ENCODE data around the gene ZNF595.
"Not testable (repeated sequence)": the region's sequence is repeated elsewhere in the genome, so short reads cannot be mapped to it uniquely, and the experiment has no call there.

The ZNF595 gene

DNA sequence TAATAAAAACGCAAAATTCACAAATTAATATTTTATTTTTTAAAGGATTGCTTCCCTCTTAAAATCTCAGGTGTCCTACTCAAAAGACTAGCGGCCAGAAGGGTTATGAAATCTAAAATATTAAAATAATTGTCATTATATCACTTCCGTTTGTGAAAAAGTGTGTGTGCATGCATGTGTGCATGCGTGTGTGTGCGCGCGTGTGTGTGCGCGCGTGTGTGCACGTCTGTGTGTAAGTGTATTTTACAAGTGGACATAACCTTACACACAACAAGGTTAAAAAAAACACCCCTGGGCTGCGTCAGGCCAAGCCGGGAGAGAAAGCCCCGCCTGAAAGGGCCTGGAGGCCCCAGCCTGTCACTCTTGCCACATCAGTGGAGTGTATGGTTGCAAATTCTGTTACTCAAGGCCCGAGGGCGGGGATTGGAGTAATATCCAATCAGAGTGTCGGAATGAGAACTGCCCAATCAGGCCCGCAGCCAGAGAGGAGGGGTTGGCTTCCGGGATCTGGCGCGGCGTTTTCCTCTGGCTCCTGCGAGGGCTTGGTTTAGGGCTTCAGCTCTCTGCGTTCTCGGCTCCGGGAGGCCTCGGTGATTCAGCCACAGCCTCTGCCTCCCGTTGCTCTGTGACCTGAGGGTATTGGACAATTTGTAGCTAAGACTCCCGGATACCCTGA, at the start of gene ZNF595:
Gene ZNF595, plus strand, starts transcription at position 518 of the 676 bp plus-strand sequence. CDS start 168 bp downstream, outside the sequence.
- not testable (repeated sequence) for DNase-seq (ENCODE audit: low read depth in 2 of 2)

GRCh38 chr4:9937-10870, 42.9 kb upstream of the ZNF595 start:
- not testable (repeated sequence) for DNase-seq (ENCODE audit: low read depth in 2 of 2)

DNA sequence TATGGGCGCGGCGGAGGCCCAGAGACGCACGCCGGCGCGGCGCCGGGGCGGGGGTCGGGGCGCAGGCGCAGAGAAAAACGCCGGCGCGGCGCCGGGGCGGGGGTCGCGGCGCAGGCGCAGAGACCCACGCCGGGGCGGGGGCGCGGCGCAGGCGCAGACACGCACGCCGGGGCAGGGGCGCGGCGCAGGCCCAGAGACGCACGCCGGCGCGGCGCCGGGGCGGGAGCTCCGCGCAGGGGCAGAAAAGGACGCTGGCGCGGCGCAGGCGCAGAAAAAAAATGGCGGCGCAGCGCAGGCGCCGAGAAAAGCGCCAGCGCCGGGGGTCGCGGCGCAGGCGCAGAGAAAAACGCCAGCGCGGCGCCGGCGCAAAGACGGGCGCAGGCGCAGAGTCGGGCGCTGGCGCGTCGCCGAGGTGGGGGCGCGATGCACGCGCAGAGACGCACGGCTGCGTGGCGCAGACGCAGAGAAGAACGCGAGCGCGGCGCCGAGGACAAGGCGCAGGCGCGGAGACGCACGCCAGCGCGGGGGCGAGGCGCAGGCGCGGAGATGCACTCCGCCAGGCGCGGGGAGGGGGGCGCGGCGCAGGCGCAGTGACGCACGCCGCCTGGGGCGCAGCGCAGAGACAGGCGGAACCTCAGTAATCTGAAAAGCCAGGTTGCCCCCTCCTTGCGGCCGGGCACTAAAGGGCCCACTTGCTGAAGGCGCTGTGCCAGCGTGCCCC, 41.9 kb upstream of the ZNF595 start:
- DNase-seq (ENCODE audit: low read depth in 2 of 2), result not testable (repeated sequence)

DNA sequence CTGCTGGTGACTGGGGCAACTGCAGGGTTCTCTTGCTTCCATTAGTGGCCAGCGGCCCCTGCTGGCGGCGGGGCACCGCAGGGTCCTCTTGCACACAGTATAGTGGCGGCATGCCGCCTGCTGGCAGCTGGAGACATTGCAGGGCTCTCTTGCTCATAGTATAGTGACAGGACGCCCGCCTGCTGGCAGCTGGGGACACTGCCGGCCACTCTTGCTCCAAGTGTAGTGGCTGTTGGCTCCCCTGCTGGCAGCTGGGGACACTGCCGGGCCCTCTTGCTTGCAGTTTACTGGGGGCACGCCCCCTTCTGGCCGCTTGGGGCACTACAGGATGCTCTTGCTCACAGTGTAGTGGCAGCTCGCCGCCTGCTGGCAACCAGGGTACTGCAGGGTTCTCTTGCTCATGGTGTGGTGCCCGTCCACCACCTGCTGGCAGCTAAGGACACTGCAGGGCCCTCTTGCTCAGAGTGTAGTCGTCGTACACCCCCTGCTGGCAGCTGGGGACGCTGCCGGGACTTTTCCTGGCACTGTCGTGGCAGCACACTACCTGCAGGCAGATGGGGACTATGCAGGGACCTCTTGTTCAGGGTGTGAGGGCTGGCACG, 41.2 kb upstream of the ZNF595 start:
- not testable (repeated sequence) for DNase-seq (ENCODE audit: low read depth in 2 of 2)

DNA sequence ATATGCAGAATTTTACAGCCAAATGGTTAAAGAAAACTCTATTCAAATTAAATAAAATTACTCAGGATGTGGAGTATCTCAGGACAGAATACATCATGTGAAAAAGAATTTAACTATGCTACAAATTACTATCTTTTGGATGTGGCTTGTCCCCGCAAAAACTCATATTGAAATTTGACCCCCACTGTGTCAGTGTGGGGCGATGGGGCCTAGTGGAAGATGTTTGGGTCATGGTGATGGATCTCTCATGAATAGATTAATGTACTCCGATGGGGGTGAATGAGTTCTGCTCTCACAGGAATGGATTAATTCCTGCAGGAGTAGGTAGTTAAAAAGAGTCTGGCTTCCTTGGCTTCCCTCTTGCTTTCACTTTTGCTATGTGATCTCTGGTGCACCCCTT, 35.0 kb upstream of the ZNF595 start:
- DNase-seq (ENCODE audit: low read depth in 2 of 2), result not testable (repeated sequence)

DNA sequence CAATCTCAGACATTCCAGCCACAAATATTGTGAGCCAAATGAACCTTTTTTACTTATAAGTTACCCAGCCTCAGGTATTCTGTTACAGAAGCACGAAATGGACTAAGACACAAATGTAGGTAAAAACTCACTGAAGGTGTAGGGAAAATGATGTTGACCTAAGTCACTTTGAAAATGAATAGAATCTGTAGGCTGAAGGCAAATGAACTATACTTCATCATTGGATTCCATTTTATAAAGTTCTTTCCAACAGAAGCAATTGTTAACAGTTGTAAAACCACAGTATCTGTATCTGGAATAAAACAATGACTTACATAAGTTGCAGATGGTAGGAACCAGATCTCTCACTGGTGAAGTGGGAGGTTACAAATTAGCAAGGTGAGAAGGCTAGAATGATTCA, 34.5 kb upstream of the ZNF595 start:
- DNase-seq (ENCODE audit: low read depth in 2 of 2), result not testable (repeated sequence)

DNA sequence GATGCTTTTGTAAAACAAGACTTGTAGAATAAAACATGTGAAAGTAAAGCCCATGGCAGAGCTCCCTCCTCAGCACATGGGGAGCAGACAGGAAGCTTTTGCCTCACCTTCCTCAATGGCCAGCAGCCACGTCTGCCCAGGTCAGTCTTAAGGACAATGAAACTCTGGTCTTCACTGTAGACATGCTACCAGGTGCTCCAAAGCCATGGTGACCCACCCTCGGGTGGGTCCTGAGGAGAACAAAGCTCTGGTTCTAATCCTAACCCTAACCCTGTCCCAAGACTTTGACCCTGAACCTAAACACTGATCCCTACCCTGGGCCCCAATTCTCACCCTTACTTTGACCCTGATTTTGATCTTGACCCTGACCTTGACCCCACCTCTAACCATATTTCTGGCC, 30.2 kb upstream of the ZNF595 start:
- not testable (repeated sequence) for DNase-seq (ENCODE audit: low read depth in 2 of 2)

GRCh38 chr4:24359-24758, 28.8 kb upstream of the ZNF595 start:
- DNase-seq (ENCODE audit: low read depth in 2 of 2), result not testable (repeated sequence)

GRCh38 chr4:27501-27900, 25.6 kb upstream of the ZNF595 start:
- DNase-seq (ENCODE audit: low read depth in 2 of 2), result not testable (repeated sequence)

DNA sequence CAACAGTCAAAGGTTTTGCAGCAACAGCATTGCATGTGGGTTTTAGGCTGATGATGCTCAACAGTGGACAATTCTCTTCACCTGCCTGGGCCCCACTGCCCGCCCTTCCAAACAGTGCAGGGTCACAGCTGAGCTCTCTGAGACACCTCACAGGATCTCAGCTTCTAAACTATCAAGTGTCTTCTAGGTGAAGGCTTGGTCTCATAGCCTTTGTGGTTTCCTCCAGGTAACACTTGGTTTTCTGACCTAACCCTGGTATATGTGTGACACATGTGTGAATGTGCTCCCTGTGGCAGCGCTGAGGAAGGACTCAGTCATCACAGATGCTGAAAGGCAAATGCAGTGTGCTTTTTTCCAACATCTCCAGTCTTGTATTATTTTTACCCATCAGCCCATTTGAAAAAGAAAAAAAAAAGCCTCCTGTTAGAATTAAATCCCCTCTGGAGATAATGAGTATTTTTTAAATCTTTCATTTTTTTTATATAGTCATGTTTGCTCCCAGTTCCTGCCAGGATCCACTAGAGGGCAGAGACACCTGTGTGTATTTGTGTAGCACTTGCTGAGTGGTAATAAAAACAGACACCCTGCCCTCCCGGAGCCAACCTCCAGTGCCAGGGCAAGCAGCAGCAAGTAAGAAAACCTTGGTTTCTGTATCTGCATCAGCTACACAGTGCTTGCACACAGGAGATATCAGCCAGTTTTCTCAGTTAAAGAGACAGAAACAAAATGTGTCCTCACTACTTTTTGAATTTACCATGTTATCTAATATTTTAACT, 24.2 kb upstream of the ZNF595 start:
- not testable (repeated sequence) for DNase-seq (ENCODE audit: low read depth in 2 of 2)

GRCh38 chr4:33314-33713, 19.8 kb upstream of the ZNF595 start:
- DNase-seq (ENCODE audit: low read depth in 2 of 2), result not testable (repeated sequence)

- not testable (repeated sequence) for DNase-seq (ENCODE audit: low read depth in 2 of 2)
Observed at GRCh38 chr4:36559-37415, 16.3 kb upstream of the ZNF595 start.

- not testable (repeated sequence) for DNase-seq (ENCODE audit: low read depth in 2 of 2)
Observed at GRCh38 chr4:38202-38601, 14.9 kb upstream of the ZNF595 start.

DNA sequence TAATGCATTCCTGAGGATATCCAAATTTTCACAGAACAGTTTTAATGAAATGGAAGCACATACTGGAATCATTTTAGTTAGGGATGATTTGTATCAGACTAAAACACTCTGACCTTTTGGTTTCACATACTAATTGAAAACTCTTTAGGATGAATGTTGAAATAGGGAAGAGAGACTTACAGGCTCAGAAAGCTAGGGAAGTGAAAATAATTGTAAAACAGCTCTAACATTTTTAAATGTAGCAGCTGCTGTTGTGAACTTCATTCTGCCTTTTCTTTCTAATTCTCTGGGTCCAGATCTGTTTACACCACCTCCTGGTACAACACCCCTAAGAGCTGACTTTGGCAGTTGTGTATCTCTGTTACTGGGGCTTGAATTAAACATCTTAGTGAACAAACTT, 9.7 kb upstream of the ZNF595 start:
- not testable (repeated sequence) for DNase-seq (ENCODE audit: low read depth in 2 of 2)

DNA sequence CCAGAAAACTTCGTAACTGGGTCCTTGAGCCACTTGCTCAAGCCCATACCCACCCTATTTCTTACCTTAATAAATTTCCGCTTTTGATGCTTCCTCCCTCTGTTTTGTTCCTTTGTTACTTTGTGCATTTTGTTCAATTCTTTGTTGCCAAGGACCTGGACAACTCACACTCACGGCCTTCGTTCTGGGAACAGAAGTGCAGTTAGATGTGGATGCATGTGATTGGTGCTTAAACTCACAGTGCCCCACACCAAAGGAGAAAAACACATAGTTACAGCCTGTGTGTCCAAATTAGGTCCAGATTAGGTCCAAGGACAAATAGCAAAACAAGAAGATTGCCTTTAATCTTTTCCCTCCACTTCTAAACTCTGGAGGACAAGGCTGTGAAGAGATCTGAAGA, 1.9 kb upstream of the ZNF595 start:
- not testable (repeated sequence) for DNase-seq (ENCODE audit: low read depth in 2 of 2)

DNA sequence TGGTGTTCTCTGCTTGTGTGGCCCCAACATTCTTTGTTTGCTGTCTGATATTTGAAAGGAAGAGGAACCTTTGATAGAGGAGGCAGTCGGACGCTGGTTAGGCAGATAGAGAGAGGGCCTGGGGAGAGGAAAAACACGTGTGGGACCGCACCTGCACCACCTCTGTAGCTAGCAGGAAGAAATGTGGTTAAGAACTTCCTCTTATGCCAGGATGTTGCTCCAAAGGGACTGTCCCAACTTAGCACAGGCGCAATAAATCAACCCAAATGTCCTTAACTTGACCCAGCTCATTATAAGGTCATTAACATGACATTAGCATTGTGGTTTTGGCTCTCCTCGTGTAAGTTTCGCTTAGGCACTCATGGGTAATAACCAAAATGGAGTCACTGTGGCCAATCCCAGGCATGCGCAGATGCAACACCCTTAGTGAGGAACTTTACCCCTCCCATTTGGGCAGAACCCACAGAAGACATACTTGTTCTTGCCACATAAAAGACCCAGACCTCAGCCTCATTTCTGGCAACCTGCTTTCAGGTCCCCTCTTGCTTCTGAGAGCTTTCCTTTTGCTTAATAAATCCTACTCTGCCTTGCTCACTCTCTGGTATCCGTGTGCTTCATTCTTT, 1.4 kb upstream of the ZNF595 start:
- not testable (repeated sequence) for DNase-seq (ENCODE audit: low read depth in 2 of 2)

GRCh38 chr4:53521-53920, 400 bp downstream of the ZNF595 start:
- DNase-seq (ENCODE audit: low read depth in 2 of 2), result not testable (repeated sequence)

- DNase-seq (ENCODE audit: low read depth in 2 of 2), result not testable (repeated sequence)
Observed at GRCh38 chr4:64733-65132, 11.6 kb downstream of the ZNF595 start.

GRCh38 chr4:71830-72229, 18.7 kb downstream of the ZNF595 start:
- no peak for DNase-seq (ENCODE audit: low read depth in 2 of 2)

Data from fibroblast of skin of left quadriceps (primary cell).